Measurements from ENCODE around the gene ADISSP. TPM values are rescaled to one million over a fixed set of nuclear protein-coding genes. Genes with fewer than 3 reads are reported as not detected.

ADISSP gene
- total and polyA plus RNA-seq, 2 experiments from 2014 or later: 24.1 to 38.5 TPM

- Histone ChIP-seq H3K9me3 (ENCODE audit: low read depth) (no peaks in the 10 kb centered on the region), H3K4me3 (no peak overlapping the region), H3K4me1 (ENCODE audit: low read depth) (no peaks in the 10 kb centered on the region), H3K36me3 (no peaks in the 10 kb centered on the region), H3K27me3 (no peaks in the 10 kb centered on the region), H3K27ac (no peak overlapping the region)
- no peak for DNase-seq (ENCODE audit: low read depth in 1 of 2, low spot score in 1 of 2)
- no peak for TF ChIP-seq CTCF (IDR thresholded peaks at IDR 0.05; ENCODE audit: low read depth, low read length)
Observed at GRCh38 chr20:3738111-3739053, 29.2 kb downstream of the ADISSP start.

GRCh38 chr20:3735768-3736167 is 31.8 kb downstream of the ADISSP start:
- no peaks in the 10 kb centered on the region for H3K9me3 ChIP-seq (ENCODE audit: low read depth)
- H3K27ac ChIP-seq: no peak overlapping the region
- TF ChIP-seq CTCF (IDR thresholded peaks at IDR 0.05; ENCODE audit: low read depth, low read length): no peak
- peaks cover 14% of the 10 kb centered on the region for H3K27me3 ChIP-seq
- H3K4me3 ChIP-seq: no peak overlapping the region
- DNase-seq (ENCODE audit: low read depth in 1 of 2, low spot score in 1 of 2): no peak
- H3K4me1 ChIP-seq (ENCODE audit: low read depth): no peaks in the 10 kb centered on the region
- H3K36me3 ChIP-seq: no peaks in the 10 kb centered on the region

- no peak for TF ChIP-seq CTCF (IDR thresholded peaks at IDR 0.05; ENCODE audit: low read depth, low read length)
- Histone ChIP-seq H3K27ac (no peak overlapping the region), H3K4me3 (no peak overlapping the region), H3K36me3 (no peaks in the 10 kb centered on the region), H3K4me1 (ENCODE audit: low read depth) (no peaks in the 10 kb centered on the region), H3K27me3 (peaks cover 20% of the 10 kb centered on the region), H3K9me3 (ENCODE audit: low read depth) (no peaks in the 10 kb centered on the region)
- no peak for DNase-seq (ENCODE audit: low read depth in 1 of 2, low spot score in 1 of 2)
Observed at GRCh38 chr20:3734111-3734843, 33.3 kb downstream of the ADISSP start.

- no peaks in the 10 kb centered on the region for H3K4me1 ChIP-seq (ENCODE audit: low read depth)
- H3K4me3 ChIP-seq: no peak overlapping the region
- TF ChIP-seq CTCF (IDR thresholded peaks at IDR 0.05; ENCODE audit: low read depth, low read length): no peak
- H3K36me3 ChIP-seq: no peaks in the 10 kb centered on the region
- H3K27ac ChIP-seq: no peak overlapping the region
- peaks cover 21% of the 10 kb centered on the region for H3K27me3 ChIP-seq
- no peaks in the 10 kb centered on the region for H3K9me3 ChIP-seq (ENCODE audit: low read depth)
- DNase-seq (ENCODE audit: low read depth in 1 of 2, low spot score in 1 of 2): no peak
Observed at GRCh38 chr20:3733119-3733995, 34.2 kb downstream of the ADISSP start.

Measured in cardiac muscle cell (in vitro differentiated cells and primary cell).